ENCODE measurements around the gene PHOX2B. TPM values are rescaled to one million over a fixed set of nuclear protein-coding genes. Genes with fewer than 3 reads are reported as not detected.

Gene PHOX2B
- total and polyA plus RNA-seq, 8 donors, result 0.48 to 2.0 TPM; not detected in 6

- no peaks in the 10 kb centered on the region for H3K4me1 ChIP-seq
- H3K27ac ChIP-seq, result no peak overlapping the region
- no peak for DNase-seq
- H3K4me3 ChIP-seq, result no peak overlapping the region
- peaks cover 0 to 42% (median 0%) of the 10 kb centered on the region in 3 donors for H3K27me3 ChIP-seq
- TF ChIP-seq POLR2A (IDR thresholded peaks at IDR 0.05) (no peak), POLR2AphosphoS5 (IDR thresholded peaks at IDR 0.05) (no peak), EP300 (IDR thresholded peaks at IDR 0.05) (no peak)
- TF ChIP-seq, protein P1, sequence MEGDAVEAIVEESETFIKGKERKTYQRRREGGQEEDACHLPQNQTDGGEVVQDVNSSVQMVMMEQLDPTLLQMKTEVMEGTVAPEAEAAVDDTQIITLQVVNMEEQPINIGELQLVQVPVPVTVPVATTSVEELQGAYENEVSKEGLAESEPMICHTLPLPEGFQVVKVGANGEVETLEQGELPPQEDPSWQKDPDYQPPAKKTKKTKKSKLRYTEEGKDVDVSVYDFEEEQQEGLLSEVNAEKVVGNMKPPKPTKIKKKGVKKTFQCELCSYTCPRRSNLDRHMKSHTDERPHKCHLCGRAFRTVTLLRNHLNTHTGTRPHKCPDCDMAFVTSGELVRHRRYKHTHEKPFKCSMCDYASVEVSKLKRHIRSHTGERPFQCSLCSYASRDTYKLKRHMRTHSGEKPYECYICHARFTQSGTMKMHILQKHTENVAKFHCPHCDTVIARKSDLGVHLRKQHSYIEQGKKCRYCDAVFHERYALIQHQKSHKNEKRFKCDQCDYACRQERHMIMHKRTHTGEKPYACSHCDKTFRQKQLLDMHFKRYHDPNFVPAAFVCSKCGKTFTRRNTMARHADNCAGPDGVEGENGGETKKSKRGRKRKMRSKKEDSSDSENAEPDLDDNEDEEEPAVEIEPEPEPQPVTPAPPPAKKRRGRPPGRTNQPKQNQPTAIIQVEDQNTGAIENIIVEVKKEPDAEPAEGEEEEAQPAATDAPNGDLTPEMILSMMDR (IDR thresholded peaks at IDR 0.05), result no peak
- peaks cover 0 to 21% (median 9%) of the 10 kb centered on the region in 4 donors for H3K9me3 ChIP-seq
- intact Hi-C loops (cut with DNase I; ENCODE audit: low total_unique reads), result no loop called here
- 70 to 82% (median 79%) methylated on average over 3 of the region's 3 CpGs for WGBS, 5 donors
- no peaks in the 10 kb centered on the region for H3K36me3 ChIP-seq
Measured at GRCh38 chr4:41723286-41723685, 25.2 kb downstream of the PHOX2B start.

GRCh38 chr4:41722181-41722580 is 26.3 kb downstream of the PHOX2B start:
- intact Hi-C loops (cut with DNase I; ENCODE audit: low total_unique reads), result no loop called here
- H3K27ac ChIP-seq, result no peak overlapping the region
- no peaks in the 10 kb centered on the region for H3K4me1 ChIP-seq
- TF ChIP-seq EP300 (IDR thresholded peaks at IDR 0.05), result no peak
- TF ChIP-seq, protein P1 (IDR thresholded peaks at IDR 0.05), result no peak
- H3K4me3 ChIP-seq, result no peak overlapping the region
- 93 to 100% (median 96%) methylated on average over 1 of the region's 1 CpG for WGBS, 5 donors
- H3K27me3 ChIP-seq, result peaks cover 0 to 45% (median 0%) of the 10 kb centered on the region in 3 donors
- no peaks in the 10 kb centered on the region for H3K36me3 ChIP-seq
- DNase-seq, result no peak
- peaks cover 0 to 21% (median 9%) of the 10 kb centered on the region in 4 donors for H3K9me3 ChIP-seq

DNA sequence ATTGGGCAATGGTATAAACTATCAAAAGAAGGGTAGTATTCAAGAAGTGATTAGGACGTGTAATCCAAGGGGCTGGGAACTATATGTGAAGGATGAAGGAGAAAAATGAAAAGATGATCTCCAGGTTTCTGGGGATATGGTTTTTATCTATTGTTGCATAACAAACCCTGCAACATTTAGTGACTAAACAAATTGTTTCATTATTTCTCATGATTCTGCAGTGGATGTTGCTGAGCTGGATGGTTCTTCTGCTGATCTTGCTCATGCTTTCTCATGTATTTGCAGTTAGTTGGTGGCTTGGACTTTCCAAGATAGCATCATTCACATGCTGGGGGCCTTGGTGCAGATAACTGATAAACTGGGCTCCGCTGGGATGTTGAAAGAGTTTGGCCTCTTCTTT is 29.1 kb downstream of the PHOX2B start:
- no peak for DNase-seq
- no peak overlapping the region for H3K4me3 ChIP-seq
- no peaks in the 10 kb centered on the region for H3K4me1 ChIP-seq
- 81 to 94% (median 86%) methylated on average over 2 of the region's 2 CpGs for WGBS, 5 donors
- no peaks in the 10 kb centered on the region for H3K9me3 ChIP-seq
- TF ChIP-seq POLR2A (IDR thresholded peaks at IDR 0.05), result no peak
- TF ChIP-seq, protein P1 (IDR thresholded peaks at IDR 0.05), result no peak
- TF ChIP-seq EP300 (IDR thresholded peaks at IDR 0.05), result no peak
- no peak for TF ChIP-seq POLR2AphosphoS5 (IDR thresholded peaks at IDR 0.05)
- H3K27ac ChIP-seq, result no peak overlapping the region
- H3K36me3 ChIP-seq, result no peaks in the 10 kb centered on the region
- peaks cover 0 to 48% (median 0%) of the 10 kb centered on the region in 3 donors for H3K27me3 ChIP-seq
- intact Hi-C loops (cut with DNase I; ENCODE audit: low total_unique reads), result no loop called here

- TF ChIP-seq EP300 (IDR thresholded peaks at IDR 0.05), result no peak
- TF ChIP-seq POLR2AphosphoS5 (IDR thresholded peaks at IDR 0.05), result no peak
- TF ChIP-seq POLR2A (IDR thresholded peaks at IDR 0.05), result no peak
- TF ChIP-seq, protein P1 (IDR thresholded peaks at IDR 0.05), result no peak
- intact Hi-C loops (cut with DNase I; ENCODE audit: low total_unique reads), result no loop called here
- H3K4me3 ChIP-seq, result no peak overlapping the region
- H3K9me3 ChIP-seq, result no peaks in the 10 kb centered on the region
- H3K4me1 ChIP-seq, result no peaks in the 10 kb centered on the region
- no peak overlapping the region for H3K27ac ChIP-seq
- DNase-seq, result no peak
- H3K36me3 ChIP-seq, result no peaks in the 10 kb centered on the region
- H3K27me3 ChIP-seq, result peaks cover 0 to 43% (median 0%) of the 10 kb centered on the region in 3 donors
Measured at GRCh38 chr4:41718907-41719306, 29.6 kb downstream of the PHOX2B start.
